Raji (cell line): ENCODE results near the gene HAUS3.
A peak's percentile ranks its signal among the peaks of the same experiment; 100 is the strongest.

Source experiments
- POLR2A ChIP-seq: IDR thresholded peaks from 2 replicates; pipeline ENCODE4 v1.6.1; 2011; ENCODE audit warnings: low read depth, low read length, control low read depth; ENCODE audit not compliant: insufficient read depth

Gene HAUS3

DNA sequence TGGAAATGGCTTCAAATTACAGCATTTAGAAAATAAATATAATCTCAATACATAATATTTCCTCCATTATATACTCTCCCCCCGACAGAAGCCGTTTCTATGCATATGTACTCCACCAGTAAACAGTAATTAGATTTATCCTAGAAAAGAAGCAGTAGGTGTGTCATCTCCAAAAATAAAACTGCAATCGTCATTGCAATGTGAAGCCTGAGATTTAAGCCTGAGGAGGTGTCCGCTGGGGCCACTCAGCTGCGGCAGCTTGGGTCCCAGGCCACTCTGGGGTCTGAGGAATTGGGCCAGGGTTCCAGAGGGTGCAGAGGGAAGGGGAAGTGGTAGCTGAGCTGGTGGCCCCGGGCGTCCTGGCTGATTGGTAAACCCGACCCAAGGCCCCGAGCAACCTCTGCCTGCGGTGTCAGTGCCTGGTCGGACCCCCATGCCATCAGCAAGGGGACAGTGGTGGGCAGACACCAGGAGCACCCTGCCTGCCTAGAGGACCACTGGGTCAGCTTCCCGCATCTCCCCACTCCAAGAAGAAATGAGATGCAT lies 27.8 kb upstream of the HAUS3 start:
- TF ChIP-seq POLR2A: no peak

DNA sequence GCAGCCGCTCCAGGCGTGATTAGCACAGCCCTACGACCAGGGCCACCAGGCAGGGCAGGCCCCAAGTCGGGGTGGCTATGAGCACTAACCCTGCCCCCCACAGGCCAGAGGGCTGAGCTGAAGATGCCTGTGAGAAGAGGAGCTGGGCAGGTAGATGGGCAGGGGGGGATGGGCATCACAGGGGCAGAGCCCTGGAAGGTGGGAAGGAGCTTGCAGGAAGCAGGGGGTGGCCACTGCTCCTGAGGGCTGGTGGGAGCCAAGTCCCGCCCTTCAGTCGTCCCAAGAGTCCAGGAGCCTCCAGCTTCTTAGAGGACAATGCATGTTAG lies 27.2 kb upstream of the HAUS3 start:
- no peak for TF ChIP-seq POLR2A

DNA sequence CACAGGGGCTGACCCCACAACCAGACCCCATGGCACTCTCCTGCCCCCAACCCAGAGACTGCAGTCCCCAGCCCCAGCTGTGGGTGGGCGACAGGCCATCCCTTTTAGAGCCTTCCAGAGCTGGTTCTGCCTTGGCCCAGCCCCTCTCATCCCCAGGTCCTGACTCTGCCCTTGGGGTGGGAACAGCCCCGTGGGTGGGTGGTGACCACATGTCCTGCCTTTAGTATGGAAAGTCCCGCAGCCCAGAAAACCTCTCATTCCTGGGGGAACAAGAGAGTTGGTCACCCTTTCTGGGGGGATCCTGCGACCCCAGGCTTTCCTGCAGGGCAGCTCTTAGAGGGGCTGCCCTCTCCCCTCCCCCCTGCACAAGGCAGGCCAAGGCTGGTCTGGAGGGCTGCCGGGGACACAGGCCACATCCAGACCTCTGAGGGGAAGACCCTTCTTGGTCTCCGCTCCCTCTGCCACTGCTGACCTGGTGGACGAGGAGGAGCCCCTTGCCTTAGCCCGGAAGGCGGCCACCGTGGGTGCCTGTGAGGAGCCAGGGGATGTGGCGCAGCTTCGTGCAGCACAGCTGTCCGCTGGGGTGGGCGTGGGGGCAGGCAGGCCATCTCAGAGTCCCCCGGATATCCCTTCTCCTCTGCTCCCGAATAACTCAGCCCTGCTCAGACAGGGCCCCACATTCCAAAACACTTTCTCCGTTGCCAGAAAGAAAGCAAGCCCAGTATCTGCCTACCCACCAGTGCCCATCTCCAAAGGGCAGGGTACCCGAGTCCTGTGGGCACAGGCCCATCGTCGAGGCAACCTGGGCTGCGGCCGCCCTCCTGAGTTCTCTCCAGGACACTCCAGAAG lies 26.7 kb upstream of the HAUS3 start:
- no peak for TF ChIP-seq POLR2A

- TF ChIP-seq POLR2A: no peak
Observed at GRCh38 chr4:2267841-2268240, 25.9 kb upstream of the HAUS3 start.

DNA sequence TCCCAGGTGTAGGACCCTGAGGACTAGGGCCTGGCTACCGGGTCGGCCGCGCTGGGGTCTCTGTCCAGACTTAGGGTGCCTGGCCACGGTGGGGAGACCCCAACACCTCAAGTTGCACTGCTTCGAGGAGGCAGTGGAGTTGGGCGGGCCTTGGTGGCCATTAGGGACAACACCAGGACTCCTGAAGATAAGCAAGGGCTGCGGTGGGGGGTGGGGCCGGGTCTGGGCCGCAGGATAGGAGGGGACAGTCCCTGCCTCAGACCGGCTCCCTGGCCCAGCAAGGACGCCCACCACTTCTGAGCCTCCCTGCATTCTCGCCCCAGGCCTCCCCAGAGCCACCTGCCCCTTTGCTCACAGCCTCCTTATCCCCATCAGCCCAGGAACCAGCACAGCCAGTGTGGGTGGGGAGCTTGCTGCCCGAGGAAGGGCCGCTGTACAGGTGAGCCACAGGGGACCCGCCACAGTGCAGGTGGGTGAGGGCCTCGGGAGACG lies 25.4 kb upstream of the HAUS3 start:
- TF ChIP-seq POLR2A: no peak

- TF ChIP-seq POLR2A: no peak
Observed at GRCh38 chr4:2266821-2267220, 24.9 kb upstream of the HAUS3 start.

DNA sequence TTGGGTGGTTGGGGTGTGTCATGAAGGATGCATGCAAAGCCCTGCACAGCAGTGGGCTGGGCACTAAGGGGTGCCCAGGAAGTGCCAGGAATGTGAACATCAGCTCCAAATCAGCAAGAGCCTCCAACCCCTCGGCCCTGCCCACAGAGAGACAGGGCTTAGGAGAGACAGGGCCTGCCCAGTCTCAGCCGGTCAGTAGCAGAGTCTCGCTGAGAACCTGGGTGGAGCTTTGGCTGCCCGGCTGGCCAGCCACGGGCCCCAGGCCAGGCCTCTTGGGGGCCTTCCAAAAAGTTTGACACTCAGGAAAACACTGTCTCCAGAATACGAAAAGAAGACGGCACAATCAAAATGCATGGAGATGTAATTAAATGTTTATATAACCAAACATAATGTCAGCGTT lies 24.3 kb upstream of the HAUS3 start:
- TF ChIP-seq POLR2A: no peak

DNA sequence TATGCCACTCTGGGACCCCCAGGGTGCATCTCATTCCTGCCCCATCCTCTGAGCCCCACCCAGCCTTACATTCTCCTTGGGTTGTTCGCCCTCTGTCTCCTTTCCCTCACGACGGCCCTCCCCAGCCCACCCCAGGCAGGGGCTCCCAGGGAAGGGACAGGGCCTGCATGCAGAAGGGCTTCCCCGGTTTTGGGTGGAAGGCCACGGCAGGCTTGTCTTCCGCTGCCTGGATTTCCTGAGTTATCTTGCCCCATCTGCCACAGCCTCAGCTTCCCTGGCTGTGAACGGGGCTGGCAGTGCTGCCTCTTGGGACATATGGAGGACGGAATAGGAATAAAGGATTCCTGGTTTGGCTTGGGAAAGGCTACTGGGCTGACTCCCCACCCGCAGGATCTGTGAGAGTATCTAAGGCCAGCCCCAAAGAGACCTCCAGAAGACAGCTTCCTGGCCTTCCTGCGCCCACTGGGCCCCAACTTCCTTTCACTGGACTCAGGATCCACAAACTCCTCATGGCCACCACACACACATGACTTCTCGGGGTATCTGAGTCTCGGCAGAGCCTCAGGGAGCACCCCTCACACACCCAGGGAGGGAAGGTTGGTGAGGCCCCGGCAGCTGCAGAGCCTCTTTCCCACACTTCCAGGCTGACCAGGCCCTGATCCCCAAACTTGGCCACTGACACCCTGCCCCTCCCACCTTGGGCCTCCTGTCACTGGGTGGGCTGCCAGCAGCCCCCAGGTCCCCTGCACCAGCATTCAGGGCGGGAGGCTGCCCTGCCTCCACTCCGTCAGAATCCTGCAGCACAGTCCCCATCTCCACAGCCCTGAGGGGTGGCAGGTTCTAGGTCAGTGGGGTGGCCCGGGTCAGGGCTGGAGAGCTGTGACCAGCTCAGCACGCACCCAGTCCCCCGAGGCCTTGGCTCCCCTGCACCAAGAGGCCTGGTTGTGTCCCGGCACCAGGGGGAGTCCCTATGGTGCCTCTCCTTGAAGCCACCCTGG lies 23.5 kb upstream of the HAUS3 start:
- TF ChIP-seq POLR2A: no peak

DNA sequence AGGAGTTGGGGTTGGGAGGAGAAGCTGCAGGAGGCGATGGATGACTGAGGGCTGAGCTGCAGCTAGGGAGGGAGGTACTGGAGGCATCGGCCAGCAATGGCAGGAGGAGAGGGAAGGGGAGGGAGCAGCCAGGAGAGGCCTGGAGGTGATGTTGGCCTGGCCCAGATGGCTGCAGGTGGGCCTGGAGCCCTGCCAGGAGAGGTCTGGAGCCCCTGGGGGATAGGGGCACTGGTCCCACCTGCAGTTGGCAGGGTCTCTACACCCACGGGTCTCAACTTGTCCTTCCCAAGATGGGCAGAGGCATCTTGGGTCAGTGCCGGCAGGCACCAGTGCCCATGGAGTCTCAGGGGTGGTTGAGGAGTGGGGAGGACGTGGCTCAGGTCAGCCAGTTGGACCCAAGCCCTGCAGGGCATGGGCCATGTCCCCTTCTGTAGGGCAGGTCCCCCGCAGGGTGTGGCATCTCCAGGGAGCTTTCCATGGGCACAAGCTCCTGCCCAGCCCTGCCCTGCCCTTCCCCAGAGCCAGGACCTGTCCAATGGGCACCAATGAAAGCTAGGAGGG lies 22.6 kb upstream of the HAUS3 start:
- TF ChIP-seq POLR2A: no peak

DNA sequence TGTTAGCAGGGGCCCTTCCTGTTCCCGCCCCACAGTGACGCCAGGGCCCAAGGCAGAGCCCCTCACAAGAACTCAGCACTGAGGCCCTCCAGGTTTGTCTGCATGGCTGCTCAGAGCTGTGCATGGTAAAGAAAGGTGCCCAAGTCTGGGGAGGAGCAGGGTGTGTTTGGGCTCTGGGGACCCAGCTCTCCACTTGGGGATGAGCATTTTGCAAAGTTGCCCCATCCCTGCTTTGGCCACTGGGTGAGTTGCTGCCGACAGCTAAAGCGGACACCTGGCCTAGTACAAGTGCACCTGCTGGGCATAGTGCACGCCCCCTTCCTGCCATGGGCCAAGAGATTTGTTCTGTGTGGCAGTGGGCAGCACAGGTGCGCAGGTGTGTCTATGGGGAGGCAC lies 22.0 kb upstream of the HAUS3 start:
- TF ChIP-seq POLR2A: no peak

GRCh38 chr4:2262944-2263250 lies 21.0 kb upstream of the HAUS3 start:
- TF ChIP-seq POLR2A: no peak

GRCh38 chr4:2262145-2262943 lies 20.4 kb upstream of the HAUS3 start:
- TF ChIP-seq POLR2A: peak; percentile 91

DNA sequence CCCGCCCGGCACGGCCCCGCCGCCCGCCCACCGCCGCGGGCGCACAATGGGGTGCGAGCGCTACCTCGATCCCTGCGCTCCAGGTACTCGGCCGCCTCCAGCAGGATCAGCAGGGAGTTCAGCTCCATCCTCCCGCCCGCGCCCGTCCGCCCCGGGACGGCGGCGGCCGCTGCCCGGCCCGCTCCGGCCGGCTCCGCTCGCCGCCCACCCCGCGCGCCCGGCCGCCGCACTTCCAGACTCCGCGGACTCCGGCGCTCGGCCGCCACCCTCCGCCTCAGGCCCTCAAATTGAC lies 19.9 kb upstream of the HAUS3 start, which contains the start of gene MXD4:
TSS of gene MXD4 (minus strand) at position 257 of the 292 bp plus-strand sequence. CDS start at position 128, 129 bp downstream.
- TF ChIP-seq POLR2A: no peak

DNA sequence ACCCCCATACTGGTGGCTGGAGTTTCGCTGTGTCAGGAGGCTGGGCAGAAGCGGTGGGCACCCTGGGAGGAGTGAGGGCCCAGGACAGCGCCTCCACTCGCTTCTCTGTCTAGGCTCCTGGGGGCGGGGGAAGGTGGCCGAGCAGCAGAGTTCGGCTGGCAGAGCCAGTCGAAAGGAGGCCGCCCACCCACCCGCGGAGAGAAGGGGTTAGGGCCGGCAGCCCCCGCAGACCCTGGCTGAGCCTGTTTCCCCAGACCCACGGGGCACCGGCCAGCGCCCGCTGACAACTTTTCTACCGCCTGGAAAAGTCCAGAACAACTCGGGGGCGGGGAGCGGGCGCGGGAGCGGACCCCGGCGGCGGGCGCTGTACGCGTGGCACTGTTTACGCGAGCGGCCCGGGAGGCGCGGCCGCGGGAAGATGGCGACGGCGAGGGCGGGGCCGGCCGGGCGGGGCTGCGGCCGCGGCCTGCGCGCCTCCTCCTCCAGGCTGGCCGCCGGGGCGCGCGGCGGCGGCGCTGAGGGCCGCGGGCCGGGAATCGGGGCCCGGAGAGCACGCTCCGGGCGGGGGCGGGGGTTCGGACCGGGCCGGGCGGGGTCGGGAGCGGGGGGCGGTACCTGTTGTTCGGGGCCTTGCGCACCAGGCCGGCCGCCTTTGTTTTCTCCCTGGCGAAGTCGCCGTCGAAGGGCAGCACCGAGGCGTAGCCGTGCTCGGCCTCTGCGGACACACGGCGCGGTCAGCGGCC lies 19.4 kb upstream of the HAUS3 start:
- no peak for TF ChIP-seq POLR2A
